Osteocyte (in vitro differentiated cells): Measurements from ENCODE around the gene IL1RL2. TPM values are rescaled to one million over a fixed set of nuclear protein-coding genes. Genes with fewer than 3 reads are reported as not detected.

ENCODE experiments used
- DNase-seq: peaks from one replicate; pipeline ENCODE4 v3.0.0; 2021; ENCODE audit warnings: mixed read lengths; ENCODE audit not compliant: unreplicated experiment; ENCODE audit errors: extremely low spot score
- H3K27ac Mint-ChIP-seq: one replicate; pipeline ENCODE4 v1.8.0; 2021; ENCODE audit warnings: mild to moderate bottlenecking, mixed read lengths; ENCODE audit not compliant: unreplicated experiment
- H3K27me3 Mint-ChIP-seq: one replicate; pipeline ENCODE4 v1.8.0; 2021; ENCODE audit warnings: mixed read lengths; ENCODE audit not compliant: unreplicated experiment
- H3K36me3 Mint-ChIP-seq: one replicate; pipeline ENCODE4 v1.8.0; 2021; ENCODE audit warnings: mixed read lengths; ENCODE audit not compliant: unreplicated experiment
- H3K4me1 Mint-ChIP-seq: one replicate; pipeline ENCODE4 v1.8.0; 2021; ENCODE audit warnings: mixed read lengths; ENCODE audit not compliant: unreplicated experiment
- H3K4me3 Mint-ChIP-seq: one replicate; pipeline ENCODE4 v1.8.0; 2021; ENCODE audit warnings: mild to moderate bottlenecking, moderate library complexity, mixed read lengths; ENCODE audit not compliant: unreplicated experiment
- H3K9me3 Mint-ChIP-seq: one replicate; pipeline ENCODE4 v1.8.0; 2021; ENCODE audit warnings: mixed read lengths; ENCODE audit not compliant: unreplicated experiment
- CTCF ChIP-seq: fragments of 200-600 bp; sonication (generic); IDR thresholded peaks from 2 replicates; pipeline ENCODE4 v1.5.0; 2021; ENCODE audit warnings: antibody characterized with exemption, mild to moderate bottlenecking, moderate library complexity
- total RNA-seq: library from RNA; stranded (reverse); gene quantifications from 2 replicates; pipeline ENCODE4 v1.2.1, GENCODE V29; 2021

The IL1RL2 gene
- total RNA-seq, 1 donor from 2014 or later, result 0.21 TPM

- no peaks in the 10 kb centered on the region for H3K36me3 Mint-ChIP-seq
- no peak overlapping the region for H3K27ac Mint-ChIP-seq
- no peak overlapping the region for H3K4me3 Mint-ChIP-seq
- no peaks in the 10 kb centered on the region for H3K9me3 Mint-ChIP-seq
- DNase-seq, result no peak
- peaks cover 10% of the 10 kb centered on the region for H3K27me3 Mint-ChIP-seq
- H3K4me1 Mint-ChIP-seq, result peaks cover 13% of the 10 kb centered on the region
- TF ChIP-seq CTCF, result no peak
Measured at GRCh38 chr2:102252236-102252635, 65.4 kb downstream of the IL1RL2 start.

GRCh38 chr2:102253140-102253752 lies 66.4 kb downstream of the IL1RL2 start:
- H3K27ac Mint-ChIP-seq, result no peak overlapping the region
- no peaks in the 10 kb centered on the region for H3K9me3 Mint-ChIP-seq
- no peak for TF ChIP-seq CTCF
- no peaks in the 10 kb centered on the region for H3K36me3 Mint-ChIP-seq
- peaks cover 10% of the 10 kb centered on the region for H3K27me3 Mint-ChIP-seq
- no peak overlapping the region for H3K4me3 Mint-ChIP-seq
- peaks cover 13% of the 10 kb centered on the region for H3K4me1 Mint-ChIP-seq
- DNase-seq, result no peak

DNA sequence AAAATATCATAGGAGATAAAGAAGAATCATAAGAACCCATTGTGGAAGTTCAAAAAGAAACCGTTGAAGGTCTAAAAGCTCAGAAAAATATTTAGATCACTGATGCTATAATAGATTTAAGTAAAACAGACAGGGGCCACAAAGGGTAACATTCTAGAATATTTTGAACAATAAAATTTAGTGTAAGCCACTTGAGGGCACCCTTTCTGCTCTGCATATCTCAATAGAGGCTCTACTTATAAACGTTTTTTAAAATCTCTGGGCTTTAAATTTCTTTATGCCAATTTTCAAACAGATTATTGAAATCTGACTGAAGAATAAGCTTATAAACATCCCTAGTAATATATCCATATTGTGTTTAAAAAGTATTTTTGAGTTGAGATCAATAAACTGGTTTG lies 66.9 kb downstream of the IL1RL2 start:
- H3K27me3 Mint-ChIP-seq, result peaks cover 10% of the 10 kb centered on the region
- no peak for DNase-seq
- no peaks in the 10 kb centered on the region for H3K9me3 Mint-ChIP-seq
- TF ChIP-seq CTCF, result peak; percentile 5
- no peaks in the 10 kb centered on the region for H3K36me3 Mint-ChIP-seq
- H3K4me1 Mint-ChIP-seq, result peaks cover 18% of the 10 kb centered on the region
- no peak overlapping the region for H3K27ac Mint-ChIP-seq
- no peak overlapping the region for H3K4me3 Mint-ChIP-seq

GRCh38 chr2:102256276-102256675 lies 69.5 kb downstream of the IL1RL2 start:
- DNase-seq, result no peak
- Mint-ChIP-seq H3K36me3 (no peaks in the 10 kb centered on the region), H3K9me3 (peaks cover 4% of the 10 kb centered on the region), H3K4me3 (peak overlapping the region; percentile 16), H3K4me1 (peaks cover 12% of the 10 kb centered on the region), H3K27me3 (peaks cover 3% of the 10 kb centered on the region), H3K27ac (no peak overlapping the region)
- no peak for TF ChIP-seq CTCF

- Mint-ChIP-seq H3K4me1 (peaks cover 10% of the 10 kb centered on the region), H3K9me3 (peaks cover 4% of the 10 kb centered on the region), H3K36me3 (no peaks in the 10 kb centered on the region), H3K4me3 (no peak overlapping the region), H3K27me3 (peaks cover 3% of the 10 kb centered on the region), H3K27ac (no peak overlapping the region)
- no peak for DNase-seq
- TF ChIP-seq CTCF, result no peak
Measured at GRCh38 chr2:102256874-102257462, 70.1 kb downstream of the IL1RL2 start.
